Measurements from ENCODE around the gene KDM7A.
"Not testable (repeated sequence)": the region's sequence is repeated elsewhere in the genome, so short reads cannot be mapped to it uniquely, and the experiment has no call there.

The KDM7A gene

DNA sequence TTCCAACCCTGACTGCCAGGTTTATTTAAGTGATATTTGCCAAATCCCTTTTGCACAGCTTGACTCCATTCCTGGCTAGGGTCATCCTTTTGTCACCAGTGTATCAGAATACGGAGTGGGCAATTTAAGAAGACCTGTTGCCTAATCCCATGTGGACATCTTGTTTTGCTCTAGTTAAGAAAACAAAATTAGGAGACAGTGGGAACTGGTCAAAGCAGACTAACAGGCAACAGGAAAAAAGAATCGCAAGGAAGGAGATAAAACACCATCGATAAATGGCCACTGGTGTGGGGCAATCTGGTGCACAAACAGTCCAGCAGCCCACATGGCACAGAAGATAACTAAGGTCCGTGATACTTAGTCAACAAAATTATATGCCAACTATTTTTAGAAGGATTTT lies 21.4 kb downstream of the KDM7A start:
- no peak for DNase-seq

DNA sequence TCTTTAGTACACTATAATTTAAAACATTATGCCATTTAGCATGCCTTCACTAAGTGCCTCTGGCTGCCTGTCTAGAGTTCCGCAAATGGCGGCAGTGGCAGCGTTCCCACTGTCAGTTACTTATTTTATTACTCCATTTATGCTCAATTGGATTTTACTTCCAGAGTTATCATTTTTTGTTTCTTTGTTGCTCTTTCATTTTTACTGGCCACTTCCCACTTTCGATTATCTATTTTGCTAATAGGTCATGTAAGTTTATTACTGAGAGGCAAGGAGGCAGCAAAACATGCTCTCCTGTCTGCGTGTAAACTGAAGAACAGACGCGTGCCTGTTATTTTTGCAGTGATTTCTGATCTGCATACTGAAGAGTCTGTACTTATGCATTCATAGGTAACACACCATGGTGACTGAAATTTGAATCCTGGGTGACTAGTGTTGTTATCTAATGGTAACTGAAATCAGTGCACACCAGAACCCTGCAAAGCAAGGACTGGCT lies 23.1 kb downstream of the KDM7A start:
- DNase-seq = no peak

DNA sequence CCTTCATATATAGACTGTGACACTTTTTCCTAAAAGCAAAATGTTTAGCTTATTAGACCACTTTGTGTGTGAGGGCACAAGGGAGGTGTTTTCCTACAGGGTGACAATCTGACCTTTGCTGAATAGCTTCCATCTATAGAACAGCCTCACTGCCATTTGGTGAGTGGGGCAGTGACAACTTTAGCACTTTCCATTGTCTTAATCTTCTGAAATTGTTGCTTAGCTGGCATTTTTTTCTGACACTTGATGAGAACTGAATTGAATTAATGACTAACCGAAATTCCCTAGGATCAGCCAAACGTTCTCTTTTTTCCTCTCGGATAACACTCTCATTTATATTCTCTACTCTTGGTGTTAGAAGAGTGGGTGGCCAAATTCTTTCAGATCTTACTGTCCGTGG lies 30.2 kb downstream of the KDM7A start:
- DNase-seq = no peak

DNA sequence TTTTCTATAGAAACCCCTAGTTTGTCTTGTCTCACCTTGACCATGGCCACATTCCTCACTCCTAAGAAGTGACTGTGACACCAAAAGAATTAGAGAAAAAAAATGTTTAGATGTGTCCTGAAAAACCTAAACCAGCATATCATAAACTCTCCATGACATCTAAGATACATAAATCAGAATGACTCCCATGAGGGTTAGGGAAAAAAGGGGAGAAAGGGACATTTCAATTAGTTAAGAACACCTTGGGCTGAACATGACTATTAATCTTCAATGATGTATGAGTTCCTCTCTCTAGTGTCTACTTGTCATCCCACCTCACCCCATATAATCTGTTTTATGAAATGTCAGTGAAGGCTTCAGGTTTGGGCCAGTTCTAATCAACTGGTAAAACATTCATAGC lies 31.1 kb downstream of the KDM7A start:
- no peak for DNase-seq

DNA sequence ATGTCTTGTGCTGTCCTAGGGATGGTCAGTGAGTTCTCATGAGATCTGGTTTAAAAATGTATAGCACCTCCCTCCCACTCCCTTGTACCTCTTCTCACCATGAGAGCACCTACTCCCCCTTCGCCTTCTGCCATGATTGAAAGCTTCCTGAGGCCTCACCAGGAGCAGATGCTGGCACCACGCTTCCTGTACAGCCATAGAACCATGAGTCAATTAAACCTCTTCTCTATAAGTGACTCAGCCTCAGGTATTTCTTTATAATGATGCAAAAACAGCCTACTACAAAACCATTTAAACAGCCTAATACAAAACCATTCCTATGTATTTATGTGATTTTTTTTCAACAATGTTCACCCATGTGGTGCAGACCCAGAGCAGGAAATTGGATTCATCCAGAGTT lies 32.0 kb downstream of the KDM7A start:
- no peak for DNase-seq

DNA sequence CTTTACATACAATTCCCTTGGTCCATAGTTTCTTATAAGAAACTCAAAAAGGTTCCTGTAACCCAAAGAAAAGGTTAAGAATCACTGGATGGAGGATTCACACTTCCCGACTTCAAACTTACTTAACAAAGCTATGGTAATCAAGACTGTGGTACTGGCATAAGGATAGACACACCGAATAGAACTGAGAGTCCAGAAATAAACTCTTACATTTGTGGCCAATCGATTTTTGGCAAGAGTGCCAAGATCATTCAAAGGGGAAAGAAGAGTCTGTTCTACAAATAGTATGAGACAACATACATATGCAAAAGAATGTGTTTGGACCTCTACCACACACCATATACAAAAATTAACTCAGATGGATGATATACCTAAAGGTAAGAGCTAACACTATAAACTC lies 32.8 kb downstream of the KDM7A start:
- no peak for DNase-seq

DNA sequence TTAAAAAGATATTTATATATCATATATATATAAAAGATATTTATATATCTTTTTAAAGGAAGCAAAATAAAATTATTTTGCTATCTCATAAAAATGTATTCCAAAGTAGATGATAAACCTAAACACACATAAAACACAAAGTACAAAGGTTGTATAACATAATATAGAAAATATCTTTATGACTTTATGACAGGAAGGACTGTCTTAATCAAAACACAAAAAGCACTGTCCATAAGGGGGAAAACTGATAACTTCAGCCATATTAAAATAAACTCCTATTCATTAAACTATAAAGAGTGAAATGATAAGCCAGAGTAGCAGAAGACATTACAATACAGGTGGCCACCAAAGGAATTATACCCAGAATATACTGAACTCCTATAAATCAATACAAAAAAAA lies 34.8 kb downstream of the KDM7A start:
- DNase-seq = no peak

DNA sequence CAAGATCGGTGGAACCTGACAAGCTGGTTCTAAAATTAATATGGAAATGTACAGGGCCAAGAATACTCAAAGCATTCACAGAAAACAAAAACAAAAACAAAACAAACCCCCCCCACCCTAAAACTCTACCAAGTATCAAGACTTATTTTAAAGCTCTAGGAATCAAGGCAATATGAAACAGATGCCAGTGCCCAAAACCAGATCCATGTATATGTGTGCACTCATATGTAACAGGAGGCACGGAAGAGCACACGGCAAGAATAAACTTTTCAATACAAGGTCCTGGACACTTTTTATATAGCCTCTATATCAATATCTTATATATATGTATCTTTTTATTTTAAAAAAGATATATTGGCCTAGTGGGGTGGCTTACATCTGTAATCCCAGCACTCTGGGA lies 35.5 kb downstream of the KDM7A start:
- DNase-seq = no peak

DNA sequence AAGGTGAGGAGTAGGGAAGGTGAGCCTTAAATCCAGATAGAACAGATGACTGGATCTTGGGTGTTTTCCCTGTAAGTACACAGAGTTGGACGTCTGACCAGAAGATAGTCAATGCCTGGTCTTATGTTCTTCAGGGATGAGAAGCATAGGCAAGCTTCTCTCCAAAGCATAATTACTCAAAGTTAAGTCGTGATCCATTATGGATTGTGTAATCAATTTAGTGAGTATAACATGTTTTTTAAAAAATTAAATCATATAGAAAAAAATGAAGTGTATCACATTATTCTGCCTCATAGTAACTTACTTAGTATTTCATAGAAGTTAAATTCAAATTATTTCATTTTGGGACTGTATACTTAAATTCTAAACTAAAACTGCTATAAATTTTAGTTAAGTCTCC lies 39.7 kb downstream of the KDM7A start:
- no peak for DNase-seq

DNA sequence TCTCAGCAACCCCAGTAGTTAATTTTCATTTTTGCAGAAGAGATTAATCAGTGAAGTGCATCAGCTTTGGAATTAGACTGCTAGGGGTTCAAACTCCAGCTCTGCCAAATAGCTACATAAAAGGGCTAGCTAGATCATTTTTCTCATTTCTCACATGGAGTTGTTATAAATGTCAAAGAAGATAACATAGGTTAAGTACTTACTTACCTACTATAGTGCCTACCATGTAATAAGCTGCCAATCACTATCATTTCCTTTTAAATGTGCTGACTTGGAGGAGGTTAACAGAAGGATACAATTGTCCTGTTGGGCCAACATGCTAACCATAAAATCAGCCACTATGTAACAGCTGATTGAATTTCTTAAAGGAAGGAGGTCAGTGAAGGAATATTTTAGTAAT lies 40.7 kb downstream of the KDM7A start:
- no peak for DNase-seq

DNA sequence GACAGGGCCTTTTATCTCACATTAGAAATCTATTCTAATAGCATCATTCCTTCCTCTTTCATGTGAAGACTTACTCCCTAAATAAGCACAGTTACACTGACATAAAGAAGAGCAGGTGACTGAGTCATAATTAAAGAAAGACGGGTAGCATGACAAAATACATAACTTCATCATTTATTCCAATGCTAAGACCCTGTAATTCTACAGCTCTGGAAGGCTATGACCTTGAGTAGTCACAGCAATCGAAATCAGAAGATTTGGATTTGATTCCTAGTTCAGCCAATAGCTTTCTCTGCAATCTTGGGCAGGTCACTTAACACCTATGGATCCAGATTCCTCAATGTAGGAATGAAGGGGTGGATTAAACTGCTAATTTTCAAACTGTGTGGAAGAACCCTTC lies 42.7 kb downstream of the KDM7A start:
- no peak for DNase-seq

DNA sequence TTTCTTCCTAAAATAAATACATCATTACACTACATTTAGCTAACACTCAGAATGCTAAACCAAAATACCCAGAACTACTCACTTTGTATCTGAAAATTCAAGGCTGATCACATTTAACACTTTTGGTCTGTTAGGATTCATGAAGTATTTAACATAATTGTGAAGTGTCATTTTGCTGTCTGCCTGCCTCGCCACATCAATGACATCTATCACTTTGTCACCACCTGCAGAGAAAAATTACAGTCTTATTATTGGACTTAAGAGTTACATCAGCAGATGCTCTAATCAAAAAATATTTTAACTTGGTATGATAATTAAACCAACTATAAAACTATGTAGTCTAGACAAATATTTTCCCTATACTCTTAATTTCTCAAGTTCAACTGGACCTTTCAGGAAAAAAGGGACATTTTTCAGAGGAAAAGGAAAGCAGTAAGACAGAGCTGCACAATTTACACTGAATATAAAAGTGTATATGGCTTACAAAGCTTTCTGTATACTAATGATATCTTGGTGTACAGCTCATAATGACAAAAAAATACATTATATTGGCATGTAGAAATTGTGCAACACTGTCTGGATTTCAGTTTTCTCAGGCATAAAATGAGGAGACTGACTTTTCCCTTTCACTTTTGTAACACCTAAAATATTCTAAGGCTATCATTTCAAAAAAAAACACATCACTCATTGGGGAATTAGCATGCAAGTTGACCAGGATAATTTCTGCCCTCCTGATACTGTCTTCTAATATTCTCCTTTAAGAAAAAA lies 49.2 kb downstream of the KDM7A start:
- no peak for DNase-seq

DNA sequence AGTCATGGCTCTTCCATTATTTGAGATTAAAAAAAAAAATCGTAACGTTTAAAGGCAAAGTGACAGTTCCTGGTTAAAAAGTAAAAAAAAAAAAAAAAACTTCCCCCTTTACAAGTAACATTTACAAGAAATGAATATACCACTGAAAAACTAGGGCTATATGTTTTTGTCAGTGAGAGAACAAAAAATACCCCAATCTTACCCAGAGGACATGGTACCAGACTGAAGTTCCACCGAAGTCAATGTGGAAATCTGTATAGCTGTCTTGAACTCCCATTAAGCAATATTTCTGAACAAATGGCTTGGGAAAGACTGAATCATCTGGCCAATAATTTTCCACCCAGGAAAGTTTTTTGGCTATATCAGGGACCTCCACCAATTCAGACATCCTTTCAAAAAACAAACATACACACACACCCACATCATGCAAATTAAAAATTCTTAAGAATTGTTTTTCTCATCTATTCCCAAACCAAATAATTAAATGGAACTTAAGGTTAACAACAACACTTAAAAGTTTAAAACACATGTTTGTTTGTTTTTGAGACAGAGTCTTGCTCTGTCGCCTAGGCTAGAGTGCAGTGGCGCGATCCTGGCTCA lies 50.2 kb downstream of the KDM7A start:
- no peak for DNase-seq

DNA sequence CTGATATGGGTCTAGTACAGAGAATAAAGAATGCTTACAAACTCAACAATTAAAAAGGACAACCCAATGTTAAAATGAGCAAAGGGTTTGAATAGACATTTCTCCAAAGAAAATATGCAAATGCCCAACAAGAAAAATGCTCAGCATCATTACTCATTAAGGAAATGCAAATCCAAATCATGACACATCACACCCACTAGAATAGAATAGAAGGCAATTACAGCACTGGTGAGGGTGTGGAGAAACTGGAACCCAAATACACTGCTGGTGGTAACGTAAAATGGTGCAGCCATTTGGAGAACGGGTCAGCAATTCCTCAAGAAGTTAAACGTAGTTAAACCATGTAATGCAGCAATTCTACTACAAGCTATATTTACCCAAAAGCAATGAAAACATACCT lies 53.8 kb downstream of the KDM7A start:
- DNase-seq = no peak

DNA sequence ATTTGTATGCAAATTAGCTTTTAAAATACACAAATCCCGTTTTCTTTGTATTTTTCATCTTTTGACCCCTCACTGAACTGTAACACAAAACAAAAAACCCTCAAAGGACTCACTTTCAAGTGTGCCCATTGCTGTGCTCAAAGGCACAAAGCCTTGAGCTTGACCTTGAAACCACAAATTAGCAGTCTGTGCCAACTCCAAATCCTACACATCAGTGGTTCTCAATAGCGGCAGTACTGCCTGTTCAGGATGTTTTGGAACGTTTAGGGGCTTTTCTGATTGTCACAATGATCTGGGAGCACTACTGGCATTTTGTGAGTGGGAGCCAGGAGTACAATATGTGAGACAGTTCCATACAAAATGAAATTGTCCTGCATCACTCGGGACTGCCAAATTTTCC lies 55.5 kb downstream of the KDM7A start:
- no peak for DNase-seq

DNA sequence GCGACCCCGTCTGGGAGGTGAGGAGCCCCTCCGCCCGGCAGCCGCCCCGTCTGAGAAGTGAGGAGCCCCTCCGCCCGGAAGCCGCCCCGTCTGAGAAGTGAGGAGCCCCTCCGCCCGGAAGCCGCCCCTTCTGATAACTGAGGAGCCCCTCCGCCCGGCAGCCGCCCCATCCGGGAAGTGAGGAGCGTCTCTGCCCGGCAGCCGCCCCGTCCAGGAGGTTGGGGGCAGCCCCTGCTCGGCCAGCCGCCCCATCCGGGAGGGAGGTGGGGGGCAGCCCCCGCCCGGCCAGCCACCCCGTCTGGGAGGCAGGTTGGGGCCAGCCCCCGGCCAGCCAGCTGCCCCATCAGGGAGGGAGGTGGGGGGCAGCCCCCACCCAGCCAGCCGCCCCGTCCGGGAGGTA lies 62.0 kb downstream of the KDM7A start:
- DNase-seq = not testable (repeated sequence)

DNA sequence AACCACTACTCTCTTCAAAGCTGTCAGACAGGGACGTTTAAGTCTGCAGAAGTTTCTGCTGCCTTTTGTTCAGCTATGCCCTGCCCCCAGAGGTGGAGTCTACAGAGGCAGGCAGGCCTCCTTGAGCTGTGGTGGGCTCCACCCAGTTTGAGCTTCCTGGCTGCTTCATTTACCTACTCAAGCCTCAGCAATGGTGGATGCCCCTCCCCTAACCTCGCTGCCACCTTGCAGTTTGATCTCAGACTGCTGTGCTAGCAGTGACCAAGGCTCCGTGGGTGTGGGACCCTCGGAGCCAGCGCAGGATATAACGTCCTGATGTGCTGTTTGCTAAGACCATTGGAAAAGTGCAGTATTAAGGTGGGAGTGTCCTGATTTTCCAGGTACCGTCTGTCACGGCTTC lies 68.0 kb downstream of the KDM7A start:
- DNase-seq = not testable (repeated sequence)

DNA sequence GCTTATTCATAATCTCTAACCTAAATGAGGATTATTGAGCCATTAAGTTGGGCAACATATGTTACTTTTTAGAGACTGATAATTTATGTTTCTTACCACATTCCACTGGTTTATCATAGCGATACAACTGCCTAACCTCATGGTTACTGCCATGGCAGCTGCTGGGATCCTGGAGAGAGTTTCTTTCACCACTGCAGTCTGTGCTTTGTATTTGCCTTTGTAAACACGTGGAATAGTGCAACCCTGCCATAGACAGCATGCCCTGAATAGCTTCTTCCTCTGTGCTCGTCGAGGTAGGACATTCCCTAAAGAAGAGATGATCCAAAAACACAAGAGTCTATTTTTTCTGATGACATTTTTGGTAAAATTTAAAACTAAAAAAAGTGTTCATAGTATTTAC lies 80.3 kb downstream of the KDM7A start:
- DNase-seq = no peak

DNA sequence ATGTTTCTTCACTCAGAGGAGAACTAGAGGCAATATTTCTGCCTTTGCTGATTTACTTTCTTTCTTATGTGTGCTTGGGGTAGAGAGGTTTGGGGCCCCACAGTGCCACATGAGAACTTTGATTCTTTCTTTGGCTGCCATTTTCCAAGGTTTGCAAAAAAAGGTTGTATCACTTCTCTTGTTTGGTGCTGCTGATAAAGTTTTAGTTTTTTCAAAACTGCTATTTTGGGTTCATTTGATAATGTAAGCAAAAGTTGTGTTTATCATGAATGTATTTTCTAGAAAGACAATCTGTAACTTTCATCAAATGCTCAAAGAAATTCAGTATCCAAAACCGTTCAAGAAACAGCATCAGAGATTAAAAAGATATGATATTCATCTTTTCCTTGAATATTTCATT lies 83.4 kb downstream of the KDM7A start:
- no peak for DNase-seq

DNA sequence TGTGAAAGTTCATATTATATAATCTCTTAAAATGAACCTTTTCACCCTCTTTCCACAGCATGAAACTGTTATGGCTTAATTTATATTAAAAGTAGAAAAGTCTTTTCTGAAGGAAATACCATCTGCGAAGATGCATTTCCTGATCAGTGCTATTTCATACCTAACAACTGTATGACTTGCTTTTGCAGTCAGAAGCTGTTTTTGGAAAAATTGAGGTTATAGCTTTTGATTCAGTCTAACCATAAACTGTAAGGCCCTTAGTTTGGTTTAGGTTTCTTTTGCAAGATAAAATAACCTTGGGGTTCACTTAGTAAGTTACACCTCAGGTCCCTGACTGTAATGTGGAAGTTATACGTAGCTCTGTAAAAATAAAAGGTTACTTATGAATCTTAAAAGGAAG lies 91.3 kb downstream of the KDM7A start:
- no peak for DNase-seq

DNA sequence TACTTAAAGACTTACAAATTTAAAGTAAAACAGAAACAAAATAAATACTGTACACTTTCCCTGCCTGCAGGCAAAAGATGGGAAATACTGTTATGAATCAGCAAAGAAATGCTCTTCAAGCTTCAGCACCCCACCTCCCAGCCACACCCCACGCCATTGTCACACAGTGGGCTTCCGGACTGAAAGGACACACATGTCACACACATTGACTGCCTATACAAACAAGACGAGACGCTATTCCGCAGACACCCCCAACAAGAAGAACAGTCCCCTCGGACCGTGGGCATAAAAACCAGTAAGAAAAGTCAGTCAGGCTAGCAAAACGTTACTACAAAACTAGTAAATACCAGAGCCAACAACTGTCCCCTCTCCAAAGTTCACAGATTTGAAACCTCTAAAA lies 91.8 kb downstream of the KDM7A start:
- DNase-seq = no peak

DNA sequence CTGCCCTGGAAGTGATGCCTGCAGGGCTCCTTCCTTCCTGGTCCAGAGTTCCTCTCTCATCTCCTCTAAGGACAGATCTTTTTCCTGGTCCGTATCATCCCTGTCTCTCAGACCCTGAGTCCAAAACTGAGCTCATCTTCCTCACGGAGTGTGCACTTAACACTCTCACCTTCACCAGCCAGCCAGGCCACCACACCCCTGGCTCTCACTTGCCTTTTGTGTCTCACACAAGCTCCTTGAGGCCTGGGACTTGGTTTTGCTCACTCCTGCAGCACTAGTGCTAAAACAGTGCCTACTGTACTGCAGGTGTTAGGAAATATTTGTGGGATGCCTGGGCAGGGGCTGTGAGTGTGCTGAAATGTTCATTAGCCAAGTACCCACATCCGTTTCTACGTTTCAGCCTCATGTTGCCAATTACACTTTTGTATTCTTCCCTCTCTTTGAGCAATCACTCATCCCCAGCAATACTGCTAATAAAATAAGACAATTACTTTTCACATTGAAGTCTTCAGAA lies 92.6 kb downstream of the KDM7A start:
- no peak for DNase-seq

DNA sequence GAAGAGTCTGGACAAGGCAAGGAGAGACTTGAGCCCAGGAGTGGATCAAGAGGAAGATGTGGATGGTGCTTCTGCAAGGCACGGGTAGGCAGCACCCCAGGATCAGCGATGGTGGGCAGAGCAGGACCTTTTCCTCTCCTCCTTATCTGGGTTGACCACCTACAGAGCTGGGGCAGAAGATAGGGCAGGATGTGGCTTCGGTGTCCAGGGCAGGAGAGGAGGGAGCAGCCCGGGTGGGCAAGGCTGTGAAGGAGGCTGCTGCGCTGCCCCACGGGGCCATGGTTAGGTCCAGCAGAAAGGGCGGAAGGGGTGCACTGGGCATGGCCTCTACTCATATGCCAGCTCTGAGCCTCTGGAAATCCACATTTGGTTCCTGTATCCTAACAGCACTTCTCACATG lies 94.0 kb downstream of the KDM7A start:
- no peak for DNase-seq

DNA sequence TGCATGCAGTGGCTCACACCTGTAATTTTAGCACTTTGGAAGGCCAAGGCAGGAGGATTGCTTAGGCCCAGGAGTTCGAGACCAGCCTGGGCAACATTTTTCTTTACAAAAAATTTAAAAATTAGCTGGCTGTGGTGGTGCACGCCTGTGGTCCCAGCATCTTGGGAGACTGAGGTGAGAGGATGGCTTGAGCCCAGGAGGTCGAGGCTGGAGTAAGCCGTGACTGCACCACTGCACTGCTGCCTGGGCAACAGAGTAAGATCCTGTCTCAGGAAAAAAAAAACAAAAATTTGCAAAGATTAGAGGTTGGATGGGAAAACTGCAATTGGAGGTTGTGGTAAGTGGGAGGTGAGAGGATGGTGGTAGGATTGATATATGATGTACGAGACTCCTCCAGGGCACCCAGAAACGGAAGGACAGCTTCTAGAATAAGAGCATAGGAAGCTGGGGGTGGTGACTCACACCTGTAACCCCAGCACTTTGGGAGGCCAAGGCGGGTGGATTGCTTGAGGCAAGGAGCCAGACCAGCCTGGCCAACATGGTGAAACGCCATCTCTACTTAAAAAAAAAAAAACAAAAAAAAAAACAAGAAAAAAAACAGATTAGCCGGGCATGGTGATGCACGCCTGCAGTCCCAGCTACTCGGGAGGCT lies 94.9 kb downstream of the KDM7A start:
- DNase-seq = no peak

All from NCI-H1417 treated with DMSO at 0.1 percent for 48 hours (cell line).